HG02852 (cell line): ENCODE results near the gene PCCA.
"Not testable (repeated sequence)": the region's sequence is repeated elsewhere in the genome, so short reads cannot be mapped to it uniquely, and the experiment has no call there.

Source experiments
- ATAC-seq: cut with Tn5 transposase; IDR thresholded peaks from one replicate; pipeline ENCODE4 v1.9.1; 2021; ENCODE audit warnings: mild to moderate bottlenecking, moderate library complexity; ENCODE audit not compliant: unreplicated experiment

PCCA gene

GRCh38 chr13:100184095-100184494, 95.2 kb downstream of the PCCA start:
- ATAC-seq: no peak

- no peak for ATAC-seq
These were observed 106.7 kb downstream of the PCCA start for GRCh38 chr13:100195568-100195967.

GRCh38 chr13:100196375-100196774, 107.5 kb downstream of the PCCA start:
- no peak for ATAC-seq

- ATAC-seq: no peak
These were observed 108.2 kb downstream of the PCCA start for GRCh38 chr13:100197116-100197515.

- ATAC-seq: no peak
These were observed 108.9 kb downstream of the PCCA start for GRCh38 chr13:100197591-100198365.

GRCh38 chr13:100203696-100204367, 114.9 kb downstream of the PCCA start:
- no peak for ATAC-seq

GRCh38 chr13:100208002-100208401, 119.1 kb downstream of the PCCA start:
- ATAC-seq: no peak

- ATAC-seq: no peak
These were observed 119.7 kb downstream of the PCCA start for GRCh38 chr13:100208626-100209025.

GRCh38 chr13:100209857-100210825, 121.2 kb downstream of the PCCA start:
- no peak for ATAC-seq

- no peak for ATAC-seq
These were observed 122.3 kb downstream of the PCCA start for GRCh38 chr13:100211016-100211710.

- no peak for ATAC-seq
These were observed 124.1 kb downstream of the PCCA start for GRCh38 chr13:100212904-100213553.

GRCh38 chr13:100213576-100213975, 124.7 kb downstream of the PCCA start:
- no peak for ATAC-seq

GRCh38 chr13:100214886-100215285, 126.0 kb downstream of the PCCA start:
- no peak for ATAC-seq

GRCh38 chr13:100221166-100221565, 132.3 kb downstream of the PCCA start:
- no peak for ATAC-seq

GRCh38 chr13:100223966-100224530, 135.2 kb downstream of the PCCA start:
- not testable (repeated sequence) for ATAC-seq

GRCh38 chr13:100229603-100230002, 140.7 kb downstream of the PCCA start:
- no peak for ATAC-seq

- ATAC-seq: no peak
These were observed 141.9 kb downstream of the PCCA start for GRCh38 chr13:100230769-100231149.

GRCh38 chr13:100231176-100231575, 142.3 kb downstream of the PCCA start:
- no peak for ATAC-seq

GRCh38 chr13:100234006-100234405, 145.1 kb downstream of the PCCA start:
- no peak for ATAC-seq
